ENCODE data around the gene IGSF6. TPM values are rescaled to one million over a fixed set of nuclear protein-coding genes. Genes with fewer than 3 reads are reported as not detected.

Gene IGSF6
- total and polyA plus RNA-seq, 2 of the 13 experiments (the other 11 are each of a cell fraction or from before 2014, with no cell fraction given): not detected

DNA sequence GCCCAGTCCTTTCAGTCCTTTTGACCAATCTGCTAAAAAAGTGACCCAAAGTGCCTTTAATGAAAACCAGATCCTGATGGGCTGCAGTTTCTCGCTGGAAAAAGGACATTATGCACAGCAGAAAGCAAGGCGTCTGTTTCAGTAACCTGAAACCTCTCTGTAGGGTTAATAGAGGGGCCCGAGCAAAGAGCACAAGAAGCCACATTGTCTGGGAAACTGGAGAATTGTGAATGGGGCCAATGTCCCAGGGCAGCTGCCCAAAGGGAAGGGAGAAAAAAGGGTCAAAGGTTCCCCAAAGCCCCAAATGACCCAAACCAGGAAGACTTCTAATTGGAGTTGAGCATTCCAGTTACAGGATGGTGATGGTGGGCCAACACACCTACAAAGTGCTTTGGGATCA lies 14.4 kb upstream of the IGSF6 start (continued):
- TF ChIP-seq, protein P1, sequence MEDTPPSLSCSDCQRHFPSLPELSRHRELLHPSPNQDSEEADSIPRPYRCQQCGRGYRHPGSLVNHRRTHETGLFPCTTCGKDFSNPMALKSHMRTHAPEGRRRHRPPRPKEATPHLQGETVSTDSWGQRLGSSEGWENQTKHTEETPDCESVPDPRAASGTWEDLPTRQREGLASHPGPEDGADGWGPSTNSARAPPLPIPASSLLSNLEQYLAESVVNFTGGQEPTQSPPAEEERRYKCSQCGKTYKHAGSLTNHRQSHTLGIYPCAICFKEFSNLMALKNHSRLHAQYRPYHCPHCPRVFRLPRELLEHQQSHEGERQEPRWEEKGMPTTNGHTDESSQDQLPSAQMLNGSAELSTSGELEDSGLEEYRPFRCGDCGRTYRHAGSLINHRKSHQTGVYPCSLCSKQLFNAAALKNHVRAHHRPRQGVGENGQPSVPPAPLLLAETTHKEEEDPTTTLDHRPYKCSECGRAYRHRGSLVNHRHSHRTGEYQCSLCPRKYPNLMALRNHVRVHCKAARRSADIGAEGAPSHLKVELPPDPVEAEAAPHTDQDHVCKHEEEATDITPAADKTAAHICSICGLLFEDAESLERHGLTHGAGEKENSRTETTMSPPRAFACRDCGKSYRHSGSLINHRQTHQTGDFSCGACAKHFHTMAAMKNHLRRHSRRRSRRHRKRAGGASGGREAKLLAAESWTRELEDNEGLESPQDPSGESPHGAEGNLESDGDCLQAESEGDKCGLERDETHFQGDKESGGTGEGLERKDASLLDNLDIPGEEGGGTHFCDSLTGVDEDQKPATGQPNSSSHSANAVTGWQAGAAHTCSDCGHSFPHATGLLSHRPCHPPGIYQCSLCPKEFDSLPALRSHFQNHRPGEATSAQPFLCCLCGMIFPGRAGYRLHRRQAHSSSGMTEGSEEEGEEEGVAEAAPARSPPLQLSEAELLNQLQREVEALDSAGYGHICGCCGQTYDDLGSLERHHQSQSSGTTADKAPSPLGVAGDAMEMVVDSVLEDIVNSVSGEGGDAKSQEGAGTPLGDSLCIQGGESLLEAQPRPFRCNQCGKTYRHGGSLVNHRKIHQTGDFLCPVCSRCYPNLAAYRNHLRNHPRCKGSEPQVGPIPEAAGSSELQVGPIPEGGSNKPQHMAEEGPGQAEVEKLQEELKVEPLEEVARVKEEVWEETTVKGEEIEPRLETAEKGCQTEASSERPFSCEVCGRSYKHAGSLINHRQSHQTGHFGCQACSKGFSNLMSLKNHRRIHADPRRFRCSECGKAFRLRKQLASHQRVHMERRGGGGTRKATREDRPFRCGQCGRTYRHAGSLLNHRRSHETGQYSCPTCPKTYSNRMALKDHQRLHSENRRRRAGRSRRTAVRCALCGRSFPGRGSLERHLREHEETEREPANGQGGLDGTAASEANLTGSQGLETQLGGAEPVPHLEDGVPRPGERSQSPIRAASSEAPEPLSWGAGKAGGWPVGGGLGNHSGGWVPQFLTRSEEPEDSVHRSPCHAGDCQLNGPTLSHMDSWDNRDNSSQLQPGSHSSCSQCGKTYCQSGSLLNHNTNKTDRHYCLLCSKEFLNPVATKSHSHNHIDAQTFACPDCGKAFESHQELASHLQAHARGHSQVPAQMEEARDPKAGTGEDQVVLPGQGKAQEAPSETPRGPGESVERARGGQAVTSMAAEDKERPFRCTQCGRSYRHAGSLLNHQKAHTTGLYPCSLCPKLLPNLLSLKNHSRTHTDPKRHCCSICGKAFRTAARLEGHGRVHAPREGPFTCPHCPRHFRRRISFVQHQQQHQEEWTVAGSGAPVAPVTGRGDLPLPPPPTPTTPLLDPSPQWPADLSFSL (CRISPR knock-in tag; IDR thresholded peaks at IDR 0.05): no peak
- TF ChIP-seq HMG20A (CRISPR knock-in tag; IDR thresholded peaks at IDR 0.05; ENCODE audit: borderline replicate concordance) (no peak), ZNF652 (CRISPR knock-in tag; IDR thresholded peaks at IDR 0.05; ENCODE audit: borderline replicate concordance, low read depth) (peak; percentile 89), U2AF1 (optimal IDR thresholded peaks at IDR 0.05; ENCODE audit: low read depth, low read length) (peak; percentile 36), EHMT2 (IDR thresholded peaks at IDR 0.05; ENCODE audit: borderline replicate concordance, low read depth, low read length) (peak; percentile 46; the same call in 1 of the 2 replicates), BRD4 (CRISPR knock-in tag; IDR thresholded peaks at IDR 0.05) (no peak), CCDC6 (CRISPR knock-in tag; IDR thresholded peaks at IDR 0.05) (no peak), PPARG (CRISPR knock-in tag; conservative IDR thresholded peaks at IDR 0.05) (0 out of 2 replicates have a peak, but pooled peaks have one; percentile 63), ZBTB7B (CRISPR knock-in tag; IDR thresholded peaks at IDR 0.05) (peak; percentile 79; the same call in 1 of the 2 replicates)
- TF ChIP-seq, protein P2, sequence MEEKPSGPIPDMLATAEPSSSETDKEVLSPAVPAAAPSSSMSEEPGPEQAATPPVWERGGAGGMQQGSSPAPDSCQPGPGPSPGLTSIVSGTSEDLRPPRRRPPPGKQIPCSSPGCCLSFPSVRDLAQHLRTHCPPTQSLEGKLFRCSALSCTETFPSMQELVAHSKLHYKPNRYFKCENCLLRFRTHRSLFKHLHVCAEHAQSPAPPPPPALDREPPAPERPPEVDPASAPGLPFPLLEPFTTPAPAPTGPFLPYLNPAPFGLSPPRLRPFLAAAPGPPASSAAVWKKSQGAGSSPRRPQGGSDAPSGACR (CRISPR knock-in tag; IDR thresholded peaks at IDR 0.05): no peak
- TF ChIP-seq, protein P3, sequence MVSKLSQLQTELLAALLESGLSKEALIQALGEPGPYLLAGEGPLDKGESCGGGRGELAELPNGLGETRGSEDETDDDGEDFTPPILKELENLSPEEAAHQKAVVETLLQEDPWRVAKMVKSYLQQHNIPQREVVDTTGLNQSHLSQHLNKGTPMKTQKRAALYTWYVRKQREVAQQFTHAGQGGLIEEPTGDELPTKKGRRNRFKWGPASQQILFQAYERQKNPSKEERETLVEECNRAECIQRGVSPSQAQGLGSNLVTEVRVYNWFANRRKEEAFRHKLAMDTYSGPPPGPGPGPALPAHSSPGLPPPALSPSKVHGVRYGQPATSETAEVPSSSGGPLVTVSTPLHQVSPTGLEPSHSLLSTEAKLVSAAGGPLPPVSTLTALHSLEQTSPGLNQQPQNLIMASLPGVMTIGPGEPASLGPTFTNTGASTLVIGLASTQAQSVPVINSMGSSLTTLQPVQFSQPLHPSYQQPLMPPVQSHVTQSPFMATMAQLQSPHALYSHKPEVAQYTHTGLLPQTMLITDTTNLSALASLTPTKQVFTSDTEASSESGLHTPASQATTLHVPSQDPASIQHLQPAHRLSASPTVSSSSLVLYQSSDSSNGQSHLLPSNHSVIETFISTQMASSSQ (IDR thresholded peaks at IDR 0.05; ENCODE audit: low read depth): 0 out of 2 replicates have a peak, but pooled peaks have one; percentile 16
- TF ChIP-seq, protein P3 (CRISPR knock-in tag; IDR thresholded peaks at IDR 0.05; ENCODE audit: borderline replicate concordance): no peak
